ENCODE measurements around the gene SPDYA. TPM values are rescaled to one million over a fixed set of nuclear protein-coding genes. Genes with fewer than 3 reads are reported as not detected.

Gene SPDYA
- total RNA-seq (2022; extraction: Qiagen RNA extraction): 0.16 to 0.21 TPM (median 0.20 TPM) in 5 replicates

GRCh38 chr2:28810384-28811285 lies at the start of gene SPDYA:
TSS of gene SPDYA (plus strand) at chr2:28810834. CDS start at chr2:28816015, 5,181 bp downstream.

GRCh38 chr2:28870146-28870891 lies 59.7 kb downstream of the SPDYA start, which contains the start of gene TRMT61B:
TSS of gene TRMT61B (minus strand) at chr2:28870309. CDS start at chr2:28870277, 32 bp downstream.

GRCh38 chr2:28894470-28895188 lies 84.0 kb downstream of the SPDYA start, which contains the start of gene WDR43:
TSS of gene WDR43 (plus strand) at chr2:28894667. CDS start at chr2:28894699, 32 bp downstream.

Other genes with a start within 250 kb of the SPDYA start
- 115 to 183 TPM (median 144 TPM) in 5 replicates for gene PPP1CB, start 59.0 kb upstream of the SPDYA start, total RNA-seq (2022; extraction: Qiagen RNA extraction)
- 14.8 to 18.3 TPM (median 16.1 TPM) in 5 replicates for gene TRMT61B, start 59.5 kb downstream of the SPDYA start, total RNA-seq (2022; extraction: Qiagen RNA extraction)
- gene WDR43, start 83.8 kb downstream of the SPDYA start, total RNA-seq (2022; extraction: Qiagen RNA extraction): 83.8 to 111 TPM (median 89.9 TPM) in 5 replicates
- gene TOGARAM2, start 170.5 kb downstream of the SPDYA start, total RNA-seq (2022; extraction: Qiagen RNA extraction): 0.09 to 0.24 TPM (median 0.14 TPM) in 5 replicates